H54 (cell line): ENCODE data around the gene FLRT2.

Source experiments
- DNase-seq: peaks from one replicate; pipeline ENCODE4 v3.0.0; 2011; ENCODE audit warnings: low spot score, mixed read lengths; ENCODE audit not compliant: insufficient read length
- FAIRE-seq: peaks from 3 replicates; lab custom pipeline; 2011; peaks lifted over from hg19 to GRCh38; lab: Jason Lieb, UNC
- POLR2A ChIP-seq: IDR thresholded peaks from 2 replicates; pipeline ENCODE4 v1.6.1; 2011; ENCODE audit warnings: low read depth, mild to moderate bottlenecking, low read length

The FLRT2 gene

GRCh38 chr14:85613496-85613895, 83.6 kb downstream of the FLRT2 start:
- DNase-seq (no peak), FAIRE-seq (no peak)
- no peak for TF ChIP-seq POLR2A

- FAIRE-seq (no peak), DNase-seq (no peak)
- no peak for TF ChIP-seq POLR2A
These were observed 86.5 kb downstream of the FLRT2 start for GRCh38 chr14:85616386-85616885.

GRCh38 chr14:85616886-85617285, 86.9 kb downstream of the FLRT2 start:
- no peak for TF ChIP-seq POLR2A
- no peak for FAIRE-seq
- DNase-seq: no peak

- no peak for FAIRE-seq
- no peak for TF ChIP-seq POLR2A
- no peak for DNase-seq
These were observed 87.8 kb downstream of the FLRT2 start for GRCh38 chr14:85617791-85618190.

- FAIRE-seq (no peak), DNase-seq (no peak)
- TF ChIP-seq POLR2A: no peak
These were observed 88.4 kb downstream of the FLRT2 start for GRCh38 chr14:85618390-85618789.

GRCh38 chr14:85618978-85619377, 89.0 kb downstream of the FLRT2 start:
- DNase-seq: no peak
- TF ChIP-seq POLR2A: no peak
- no peak for FAIRE-seq

GRCh38 chr14:85619851-85620250, 89.9 kb downstream of the FLRT2 start:
- no peak for DNase-seq
- no peak for FAIRE-seq
- no peak for TF ChIP-seq POLR2A

- FAIRE-seq (no peak), DNase-seq (no peak)
- TF ChIP-seq POLR2A: no peak
These were observed 91.0 kb downstream of the FLRT2 start for GRCh38 chr14:85620947-85621346.

- DNase-seq (no peak), FAIRE-seq (no peak)
- no peak for TF ChIP-seq POLR2A
These were observed 92.2 kb downstream of the FLRT2 start for GRCh38 chr14:85622106-85622505.

- FAIRE-seq (no peak), DNase-seq (no peak)
- no peak for TF ChIP-seq POLR2A
These were observed 93.2 kb downstream of the FLRT2 start for GRCh38 chr14:85622986-85623685.

- no peak for TF ChIP-seq POLR2A
- DNase-seq: no peak
- no peak for FAIRE-seq
These were observed 96.1 kb downstream of the FLRT2 start for GRCh38 chr14:85625925-85626585.

GRCh38 chr14:85634205-85634604, 104.3 kb downstream of the FLRT2 start:
- no peak for DNase-seq
- FAIRE-seq: no peak
- no peak for TF ChIP-seq POLR2A

GRCh38 chr14:85644211-85644610, 114.3 kb downstream of the FLRT2 start:
- no peak for TF ChIP-seq POLR2A
- no peak for DNase-seq
- no peak for FAIRE-seq

- DNase-seq (no peak), FAIRE-seq (no peak)
- TF ChIP-seq POLR2A: no peak
These were observed 123.1 kb downstream of the FLRT2 start for GRCh38 chr14:85653029-85653428.
